ENCODE results near the gene RNF182. TPM values are rescaled to one million over a fixed set of nuclear protein-coding genes. Genes with fewer than 3 reads are reported as not detected.
"Not testable (repeated sequence)": the region's sequence is repeated elsewhere in the genome, so short reads cannot be mapped to it uniquely, and the experiment has no call there.

Gene RNF182
- total RNA-seq, 1 donor from 2014 or later, result 4.2 TPM

DNA sequence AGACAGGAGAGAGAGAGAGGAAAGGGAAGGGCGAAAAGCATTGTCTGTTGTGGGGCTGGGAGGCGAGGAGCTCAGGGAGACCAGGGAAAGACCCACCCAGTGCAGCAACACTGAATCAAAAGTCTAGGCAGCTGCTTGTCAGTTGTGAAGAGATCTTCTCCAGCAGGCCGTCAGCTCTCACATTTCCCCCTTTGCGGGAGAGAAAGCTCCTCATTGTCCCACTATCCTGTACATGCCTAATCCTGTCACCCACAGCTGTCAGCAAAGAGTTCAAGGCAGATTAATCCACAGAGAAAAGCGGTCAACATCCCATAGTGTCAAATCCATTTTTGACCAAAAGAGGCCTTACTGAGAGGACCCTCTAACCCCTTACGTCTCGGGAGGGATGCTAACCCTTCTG lies 27.3 kb downstream of the RNF182 start:
- no peaks in the 10 kb centered on the region for H3K4me1 Mint-ChIP-seq
- peaks cover 30% of the 10 kb centered on the region for H3K9me3 Mint-ChIP-seq
- no peak overlapping the region for H3K4me3 Mint-ChIP-seq
- H3K27me3 Mint-ChIP-seq (ENCODE audit: low read depth), result no peaks in the 10 kb centered on the region
- no peak overlapping the region for H3K27ac Mint-ChIP-seq
- TF ChIP-seq, protein P1, sequence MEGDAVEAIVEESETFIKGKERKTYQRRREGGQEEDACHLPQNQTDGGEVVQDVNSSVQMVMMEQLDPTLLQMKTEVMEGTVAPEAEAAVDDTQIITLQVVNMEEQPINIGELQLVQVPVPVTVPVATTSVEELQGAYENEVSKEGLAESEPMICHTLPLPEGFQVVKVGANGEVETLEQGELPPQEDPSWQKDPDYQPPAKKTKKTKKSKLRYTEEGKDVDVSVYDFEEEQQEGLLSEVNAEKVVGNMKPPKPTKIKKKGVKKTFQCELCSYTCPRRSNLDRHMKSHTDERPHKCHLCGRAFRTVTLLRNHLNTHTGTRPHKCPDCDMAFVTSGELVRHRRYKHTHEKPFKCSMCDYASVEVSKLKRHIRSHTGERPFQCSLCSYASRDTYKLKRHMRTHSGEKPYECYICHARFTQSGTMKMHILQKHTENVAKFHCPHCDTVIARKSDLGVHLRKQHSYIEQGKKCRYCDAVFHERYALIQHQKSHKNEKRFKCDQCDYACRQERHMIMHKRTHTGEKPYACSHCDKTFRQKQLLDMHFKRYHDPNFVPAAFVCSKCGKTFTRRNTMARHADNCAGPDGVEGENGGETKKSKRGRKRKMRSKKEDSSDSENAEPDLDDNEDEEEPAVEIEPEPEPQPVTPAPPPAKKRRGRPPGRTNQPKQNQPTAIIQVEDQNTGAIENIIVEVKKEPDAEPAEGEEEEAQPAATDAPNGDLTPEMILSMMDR (IDR thresholded peaks at IDR 0.05; ENCODE audit: unreplicated experiment), result no peak
- DNase-seq (ENCODE audit: low spot score in 2 of 2, unreplicated experiment in 2 of 2), result no peak
- H3K36me3 Mint-ChIP-seq, result peaks cover 19% of the 10 kb centered on the region

DNA sequence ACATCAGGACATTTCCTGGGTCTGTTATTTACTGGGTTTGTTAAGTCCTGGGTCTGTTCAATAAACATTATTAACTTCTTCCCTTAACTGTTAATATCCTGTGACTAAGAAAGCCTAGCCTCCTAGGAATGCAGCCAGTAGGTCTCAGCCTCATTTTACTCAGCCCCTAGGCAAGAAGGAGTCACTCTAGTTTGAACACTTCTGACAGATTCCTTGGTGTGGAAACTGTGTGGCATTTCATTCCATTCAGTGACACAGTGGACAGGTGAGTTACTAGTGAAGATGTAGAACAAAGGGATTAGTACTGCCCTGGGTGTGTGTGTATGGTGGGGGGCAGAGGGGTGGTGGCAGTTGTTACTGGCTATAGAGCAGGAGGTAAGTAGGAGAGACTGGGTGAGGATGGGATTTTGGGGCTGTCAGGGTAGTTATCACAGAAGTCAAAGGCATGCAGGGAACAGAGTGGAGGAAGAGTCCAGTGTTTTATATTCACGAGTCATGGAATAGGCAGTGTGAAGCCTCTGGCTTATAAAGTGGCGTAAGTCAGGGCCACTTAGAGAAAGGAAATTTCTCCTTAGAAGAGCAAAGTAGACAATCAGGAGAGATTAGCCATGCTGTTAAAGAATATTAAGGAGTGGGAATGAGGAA lies 28.4 kb downstream of the RNF182 start:
- H3K4me1 Mint-ChIP-seq, result no peaks in the 10 kb centered on the region
- H3K27me3 Mint-ChIP-seq (ENCODE audit: low read depth), result no peaks in the 10 kb centered on the region
- no peak overlapping the region for H3K4me3 Mint-ChIP-seq
- peaks cover 23% of the 10 kb centered on the region for H3K9me3 Mint-ChIP-seq
- DNase-seq (ENCODE audit: low spot score in 2 of 2, unreplicated experiment in 2 of 2), result no peak
- peaks cover 13% of the 10 kb centered on the region for H3K36me3 Mint-ChIP-seq
- H3K27ac Mint-ChIP-seq, result no peak overlapping the region
- TF ChIP-seq, protein P1 (IDR thresholded peaks at IDR 0.05; ENCODE audit: unreplicated experiment), result no peak

DNA sequence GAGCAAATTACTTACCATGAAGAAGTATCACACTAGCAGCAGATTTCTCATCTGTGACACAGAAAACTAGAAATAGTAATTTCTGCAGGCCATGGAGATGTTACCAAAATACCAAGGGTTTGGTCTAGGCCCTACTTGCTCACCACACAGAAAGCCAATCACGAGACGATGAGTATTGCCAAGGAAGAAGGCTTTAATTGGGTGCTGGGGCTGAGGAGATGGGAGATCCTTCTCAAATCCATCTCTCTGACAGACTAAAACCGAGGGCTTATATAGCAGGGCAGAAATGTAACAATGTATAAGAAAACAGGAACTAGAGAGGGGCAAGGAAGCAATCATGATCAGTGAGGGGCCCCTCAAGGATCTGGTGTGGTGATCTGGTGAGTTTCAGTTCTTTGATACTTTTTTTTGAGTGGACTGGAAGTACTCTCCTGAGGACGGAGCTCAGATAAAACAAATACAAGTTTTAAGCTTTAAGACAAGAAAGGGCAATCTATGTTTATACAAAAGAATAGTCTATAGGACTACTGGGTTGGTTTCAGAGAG lies 40.9 kb downstream of the RNF182 start:
- Mint-ChIP-seq H3K27ac (no peak overlapping the region), H3K4me3 (no peak overlapping the region), H3K27me3 (ENCODE audit: low read depth) (no peaks in the 10 kb centered on the region), H3K4me1 (no peaks in the 10 kb centered on the region), H3K9me3 (peaks cover 35% of the 10 kb centered on the region), H3K36me3 (peaks cover 8% of the 10 kb centered on the region)
- DNase-seq (ENCODE audit: low spot score in 2 of 2, unreplicated experiment in 2 of 2), result no peak
- TF ChIP-seq, protein P1 (IDR thresholded peaks at IDR 0.05; ENCODE audit: unreplicated experiment), result no peak

DNA sequence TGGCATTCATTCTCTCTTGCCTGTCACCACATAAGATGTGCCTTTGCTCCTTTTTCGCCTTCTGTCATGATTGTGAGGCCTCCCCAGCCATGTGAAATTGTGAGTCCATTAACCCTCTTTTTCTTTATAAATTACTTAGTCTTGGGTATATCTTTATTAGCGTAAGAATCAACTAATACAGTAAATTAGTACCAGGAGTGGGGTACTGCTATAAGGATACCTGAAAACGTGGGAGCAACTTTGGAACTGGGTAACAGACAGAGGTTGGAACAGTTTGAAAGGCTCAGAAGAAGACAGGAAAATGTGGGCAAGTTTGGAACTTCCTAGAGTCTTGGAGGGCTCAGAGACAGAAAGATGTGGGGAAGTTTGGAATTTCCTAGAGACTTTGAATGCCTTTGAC lies 46.6 kb downstream of the RNF182 start:
- DNase-seq (ENCODE audit: low spot score in 2 of 2, unreplicated experiment in 2 of 2), result no peak
- H3K9me3 Mint-ChIP-seq, result peaks cover 32% of the 10 kb centered on the region
- TF ChIP-seq, protein P1 (IDR thresholded peaks at IDR 0.05; ENCODE audit: unreplicated experiment), result no peak
- no peaks in the 10 kb centered on the region for H3K27me3 Mint-ChIP-seq (ENCODE audit: low read depth)
- peaks cover 15% of the 10 kb centered on the region for H3K36me3 Mint-ChIP-seq
- no peak overlapping the region for H3K27ac Mint-ChIP-seq
- H3K4me3 Mint-ChIP-seq, result no peak overlapping the region
- H3K4me1 Mint-ChIP-seq, result no peaks in the 10 kb centered on the region

DNA sequence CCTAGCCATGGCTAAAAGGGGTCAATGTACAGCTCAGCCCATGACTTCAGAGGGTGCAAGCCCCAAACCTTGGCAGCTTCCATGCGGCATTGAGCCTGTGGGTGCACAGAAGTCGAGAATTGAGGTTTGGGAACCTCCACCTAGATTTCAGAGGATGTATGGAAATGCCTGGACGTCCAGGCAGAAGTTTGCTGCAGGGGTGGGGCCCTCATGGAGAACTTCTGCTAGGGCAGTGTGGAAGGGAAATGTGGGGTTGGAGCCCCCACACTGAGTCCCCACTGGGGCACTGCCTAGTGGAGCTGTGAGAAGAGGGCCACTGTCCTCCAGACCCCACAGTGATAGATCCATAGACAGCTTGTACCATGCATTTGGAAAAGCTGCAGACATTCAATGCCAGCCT lies 47.9 kb downstream of the RNF182 start:
- H3K4me3 Mint-ChIP-seq; H3K4me1 Mint-ChIP-seq; H3K27ac Mint-ChIP-seq; DNase-seq (ENCODE audit: low spot score in 2 of 2, unreplicated experiment in 2 of 2); H3K27me3 Mint-ChIP-seq (ENCODE audit: low read depth): not testable (repeated sequence)
- H3K36me3 Mint-ChIP-seq, result peaks cover 23% of the 10 kb centered on the region
- peaks cover 32% of the 10 kb centered on the region for H3K9me3 Mint-ChIP-seq

DNA sequence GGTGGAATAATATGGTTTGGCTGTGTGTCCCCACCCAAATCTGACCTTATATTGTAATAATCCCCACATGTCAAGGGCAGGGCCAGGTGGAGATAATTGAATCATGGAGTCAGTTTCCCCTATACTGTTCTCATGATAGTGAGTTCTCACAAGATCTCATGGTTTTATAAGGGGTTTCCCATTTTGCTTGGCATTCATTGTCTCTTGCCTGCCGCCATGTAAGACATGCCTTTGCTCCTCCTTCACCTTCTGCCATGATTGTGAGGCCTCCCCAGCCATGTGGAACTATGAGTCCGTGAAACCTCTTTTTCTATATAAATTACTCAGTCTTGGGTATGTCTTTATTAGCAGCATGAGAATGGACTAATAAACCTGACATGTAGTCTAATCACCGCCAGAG lies 48.7 kb downstream of the RNF182 start:
- H3K27ac Mint-ChIP-seq; DNase-seq (ENCODE audit: low spot score in 2 of 2, unreplicated experiment in 2 of 2); H3K4me1 Mint-ChIP-seq; H3K27me3 Mint-ChIP-seq (ENCODE audit: low read depth); H3K4me3 Mint-ChIP-seq: not testable (repeated sequence)
- Mint-ChIP-seq H3K36me3 (peaks cover 24% of the 10 kb centered on the region), H3K9me3 (peaks cover 32% of the 10 kb centered on the region)
